K562 (cell line): ENCODE data around the gene CCDC54. TPM values are rescaled to one million over a fixed set of nuclear protein-coding genes. Genes with fewer than 3 reads are reported as not detected.

ENCODE experiments used
- EHMT2 ChIP-seq: fragments of 450-650 bp; IDR thresholded peaks from 2 replicates; pipeline ENCODE4 v1.6.1; 2018; ENCODE audit warnings: antibody characterized with exemption
- ELF1 ChIP-seq: fragments of 200-800 bp; sonication (Bioruptor generic); IDR thresholded peaks from 2 replicates; pipeline ENCODE4 v1.6.1; 2016; ENCODE audit warnings: missing genetic modification characterization, missing compliant biosample characterization
- REST ChIP-seq, 2 experiments: fragments of 450-650 bp; formaldehyde crosslinking in 1 of 2; IDR thresholded peaks; 2 replicates each; pipeline versions ENCODE4 v1.4.0 to v1.6.1; 2014 to 2020; ENCODE audit warnings: mild to moderate bottlenecking in 2 of 2, borderline replicate concordance in 1 of 2, low read depth in 1 of 2
- polyA plus RNA-seq, 8 experiments: library from polyadenylated mRNA; depleted of rRNA in 4 of 8; stranded (reverse) in 5 of 8; unstranded in 3 of 8; fragments of >200 nt; fragmentation: Nextera tagmentation in 2 of 8; fragmentation: Illumina TruSeq in 1 of 8; extraction: Ambion mirVana in 2 of 8; extraction: Trizol in 1 of 8; gene quantifications; 2 replicates each; pipeline versions ENCODE4 v1.2.1 to v1.2.3, GENCODE V29; 2011 to 2014; ENCODE audit warnings: inconsistent platforms in 1 of 8, missing spikeins in 1 of 8
- total RNA-seq, 7 experiments: library from RNA; depleted of rRNA in 6 of 7; stranded (reverse); fragments of >200 nt in 6 of 7; fragmentation: Illumina TruSeq in 2 of 7; extraction: Trizol in 2 of 7; gene quantifications; 2 replicates each; pipeline versions ENCODE4 v1.2.1 to v1.2.3, GENCODE V29; 2011 to 2021; ENCODE audit warnings: low replicate concordance in 1 of 7
- TF ChIP-seq, protein P1 (sequence below): fragments of 250-450 bp; sonication (Bioruptor Pico); IDR thresholded peaks from 2 replicates; pipeline ENCODE4 v1.5.0; 2022; ENCODE audit warnings: mild to moderate bottlenecking
- TF ChIP-seq, protein P2 (sequence below): fragments of 250-450 bp; sonication (Bioruptor Pico); IDR thresholded peaks from 2 replicates; pipeline ENCODE4 v1.4.0; 2020; ENCODE audit warnings: borderline replicate concordance

CCDC54 gene
- total and polyA plus RNA-seq, 9 of the 15 experiments (the other 6 are each of a cell fraction or from before 2014, with no cell fraction given) = not detected

DNA sequence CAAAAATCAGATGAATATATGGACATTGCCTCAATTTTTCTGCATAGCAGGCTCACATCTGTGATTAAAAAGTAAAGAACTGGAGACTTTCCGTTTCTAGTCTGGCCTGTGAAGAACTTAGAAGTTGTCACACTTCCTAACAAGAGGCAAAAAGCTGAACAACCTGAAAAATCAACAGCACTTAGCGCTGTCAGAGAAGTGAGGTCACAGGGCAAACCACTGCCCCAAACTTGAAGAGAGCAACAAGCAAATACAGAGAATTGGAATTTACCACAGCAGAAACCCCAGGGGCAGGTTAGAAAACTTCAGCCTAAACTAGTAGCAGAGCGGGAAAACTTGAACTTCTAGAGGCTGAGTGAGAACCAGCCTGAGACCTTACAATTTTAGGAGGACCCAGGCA, 38.9 kb downstream of the CCDC54 start (continued):
- no peak for TF ChIP-seq REST (IDR thresholded peaks at IDR 0.05; ENCODE audit: borderline replicate concordance)
- TF ChIP-seq REST (CRISPR knock-in tag; IDR thresholded peaks at IDR 0.05; ENCODE audit: low read depth) = no peak
- TF ChIP-seq, protein P1, sequence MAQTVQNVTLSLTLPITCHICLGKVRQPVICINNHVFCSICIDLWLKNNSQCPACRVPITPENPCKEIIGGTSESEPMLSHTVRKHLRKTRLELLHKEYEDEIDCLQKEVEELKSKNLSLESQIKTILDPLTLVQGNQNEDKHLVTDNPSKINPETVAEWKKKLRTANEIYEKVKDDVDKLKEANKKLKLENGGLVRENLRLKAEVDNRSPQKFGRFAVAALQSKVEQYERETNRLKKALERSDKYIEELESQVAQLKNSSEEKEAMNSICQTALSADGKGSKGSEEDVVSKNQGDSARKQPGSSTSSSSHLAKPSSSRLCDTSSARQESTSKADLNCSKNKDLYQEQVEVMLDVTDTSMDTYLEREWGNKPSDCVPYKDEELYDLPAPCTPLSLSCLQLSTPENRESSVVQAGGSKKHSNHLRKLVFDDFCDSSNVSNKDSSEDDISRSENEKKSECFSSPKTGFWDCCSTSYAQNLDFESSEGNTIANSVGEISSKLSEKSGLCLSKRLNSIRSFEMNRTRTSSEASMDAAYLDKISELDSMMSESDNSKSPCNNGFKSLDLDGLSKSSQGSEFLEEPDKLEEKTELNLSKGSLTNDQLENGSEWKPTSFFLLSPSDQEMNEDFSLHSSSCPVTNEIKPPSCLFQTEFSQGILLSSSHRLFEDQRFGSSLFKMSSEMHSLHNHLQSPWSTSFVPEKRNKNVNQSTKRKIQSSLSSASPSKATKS = no peak
- TF ChIP-seq, protein P2, sequence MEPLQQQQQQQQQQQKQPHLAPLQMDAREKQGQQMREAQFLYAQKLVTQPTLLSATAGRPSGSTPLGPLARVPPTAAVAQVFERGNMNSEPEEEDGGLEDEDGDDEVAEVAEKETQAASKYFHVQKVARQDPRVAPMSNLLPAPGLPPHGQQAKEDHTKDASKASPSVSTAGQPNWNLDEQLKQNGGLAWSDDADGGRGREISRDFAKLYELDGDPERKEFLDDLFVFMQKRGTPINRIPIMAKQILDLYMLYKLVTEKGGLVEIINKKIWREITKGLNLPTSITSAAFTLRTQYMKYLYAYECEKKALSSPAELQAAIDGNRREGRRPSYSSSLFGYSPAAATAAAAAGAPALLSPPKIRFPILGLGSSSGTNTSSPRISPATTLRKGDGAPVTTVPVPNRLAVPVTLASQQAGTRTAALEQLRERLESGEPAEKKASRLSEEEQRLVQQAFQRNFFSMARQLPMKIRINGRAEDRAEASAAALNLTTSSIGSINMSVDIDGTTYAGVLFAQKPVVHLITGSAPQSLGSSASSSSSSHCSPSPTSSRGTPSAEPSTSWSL (CRISPR knock-in tag) = no peak
- no peak for TF ChIP-seq EHMT2
- no peak for TF ChIP-seq ELF1 (tag)
